Ovary (tissue), 9 donors: Measurements from ENCODE around the gene GABRA4. TPM values are rescaled to one million over a fixed set of nuclear protein-coding genes. Genes with fewer than 3 reads are reported as not detected.

Experiments used
- DNase-seq, 5 donors: peaks; one replicate each; pipeline ENCODE4 v3.0.0-alpha.2; 2019 to 2020
- H3K27ac ChIP-seq, 2 donors: fragments of 200-600 bp; one replicate each; pipeline versions ENCODE4 v1.5.1 to v1.8.0; 2019 to 2022
- H3K27me3 ChIP-seq: fragments of 200-600 bp; one replicate; pipeline ENCODE4 v1.8.0; 2022
- H3K36me3 ChIP-seq: fragments of 200-600 bp; sonication (generic); one replicate; pipeline ENCODE4 v1.5.1; 2019
- H3K4me1 ChIP-seq: one replicate; pipeline ENCODE4 v1.8.1; 2013; ENCODE audit warnings: mild to moderate bottlenecking, moderate library complexity; ENCODE audit not compliant: insufficient read depth
- H3K4me3 ChIP-seq: fragments of 200-600 bp; sonication (generic); one replicate; pipeline ENCODE4 v1.5.1; 2017
- H3K9me3 ChIP-seq, 2 donors: fragments of 200-600 bp in 1 of 2; sonication (generic) in 1 of 2; one replicate each; pipeline versions ENCODE4 v1.5.1 to v1.8.1; 2013 to 2019; ENCODE audit warnings: mild to moderate bottlenecking in 1 of 2, moderate library complexity in 1 of 2
- EP300 ChIP-seq: sonication (generic); formaldehyde crosslinking; IDR thresholded peaks from one replicate; pipeline ENCODE4 v1.6.1; 2017; ENCODE audit warnings: antibody characterized with exemption
- POLR2A ChIP-seq: fragments of 450-650 bp; IDR thresholded peaks from one replicate; pipeline ENCODE4 v1.6.1; 2017; ENCODE audit warnings: antibody characterized with exemption, mild to moderate bottlenecking, moderate library complexity
- WGBS, 3 donors: extraction: QIAGEN DNeasy Blood & Tissue Kit in 1 of 3; methylation state at CpG; one replicate each; pipeline versions ENCODE4 v1.1.5 to v1.1.7; 2013 to 2017; 5-methylcytosine and 5-hydroxymethylcytosine counted together
- intact Hi-C, 4 donors: fragments of 100-400 bp; cut with DNase I; formaldehyde crosslinking; loops; one replicate each; pipeline versions ENCODE4 v1.11.0 to v1.15.1; 2022 to 2023
- polyA plus RNA-seq, 2 donors: library from polyadenylated mRNA; stranded (reverse); fragments of 200-250 nt in 1 of 2; fragments of 350-450 nt in 1 of 2; fragmentation: Illumina TruSeq in 1 of 2; extraction: RNeasy Lipid Tissue Mini Kit (QIAGEN cat#74804) in 1 of 2; gene quantifications; one replicate each; pipeline ENCODE4 v1.2.3, GENCODE V29; 2013 to 2014
- total RNA-seq, 7 donors: library from RNA; depleted of rRNA in 2 of 7; stranded (reverse); fragments of >200 nt in 2 of 7; fragmentation: NEBNext Ultra II Directional in 3 of 7; extraction: Animal tissue kit (Norgen Biotek cat#: 25700) in 3 of 7; gene quantifications; one replicate each; pipeline versions ENCODE4 v1.1.0 to v1.2.4, GENCODE V29; 2016 to 2023
- TF ChIP-seq, protein P1 (sequence below), 3 donors: fragments of 450-650 bp in 2 of 3; fragments of 200-600 bp in 1 of 3; IDR thresholded peaks; one replicate each; pipeline versions ENCODE4 v1.5.1 to v1.8.0; 2016 to 2022; ENCODE audit warnings: antibody characterized with exemption in 3 of 3, mild to moderate bottlenecking in 1 of 3
- donor health status: DM: no; HTN: no; CAD: no; lungs with moderate emphysema.
- donor health status: DM: no; HTN: no; CAD: no.
- donor health status: Bipolar disorder and iron deficiency.
- donor health status: DM: yes; HTN: yes; CAD: no.
- donor health status: DM: no; HTN: no; CAD: no.
- donor health status: DM: yes; HTN: yes; CAD: no.

GABRA4 gene
- total and polyA plus RNA-seq, 9 donors, result under 0.01 TPM; not detected in 8

DNA sequence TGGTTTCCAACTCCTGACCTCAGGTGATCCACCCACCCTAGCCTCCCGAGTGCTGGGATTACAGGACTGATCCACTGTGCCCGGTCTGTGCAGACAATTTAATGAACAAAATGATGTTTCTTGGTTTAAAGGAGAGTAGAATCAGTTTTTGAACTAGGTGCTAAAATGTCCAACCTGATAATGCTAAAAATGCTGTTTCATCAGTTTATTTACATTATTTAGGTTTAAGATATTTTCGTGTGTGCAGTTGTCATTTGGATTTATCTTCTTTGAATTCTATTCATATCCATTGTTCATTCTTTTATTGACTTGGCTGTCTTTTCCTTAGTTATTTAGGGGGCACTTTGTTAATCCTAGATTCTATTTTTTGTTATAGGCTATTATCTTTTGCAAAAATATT is 20.0 kb upstream of the GABRA4 start:
- no peak for TF ChIP-seq POLR2A
- TF ChIP-seq, protein P1, sequence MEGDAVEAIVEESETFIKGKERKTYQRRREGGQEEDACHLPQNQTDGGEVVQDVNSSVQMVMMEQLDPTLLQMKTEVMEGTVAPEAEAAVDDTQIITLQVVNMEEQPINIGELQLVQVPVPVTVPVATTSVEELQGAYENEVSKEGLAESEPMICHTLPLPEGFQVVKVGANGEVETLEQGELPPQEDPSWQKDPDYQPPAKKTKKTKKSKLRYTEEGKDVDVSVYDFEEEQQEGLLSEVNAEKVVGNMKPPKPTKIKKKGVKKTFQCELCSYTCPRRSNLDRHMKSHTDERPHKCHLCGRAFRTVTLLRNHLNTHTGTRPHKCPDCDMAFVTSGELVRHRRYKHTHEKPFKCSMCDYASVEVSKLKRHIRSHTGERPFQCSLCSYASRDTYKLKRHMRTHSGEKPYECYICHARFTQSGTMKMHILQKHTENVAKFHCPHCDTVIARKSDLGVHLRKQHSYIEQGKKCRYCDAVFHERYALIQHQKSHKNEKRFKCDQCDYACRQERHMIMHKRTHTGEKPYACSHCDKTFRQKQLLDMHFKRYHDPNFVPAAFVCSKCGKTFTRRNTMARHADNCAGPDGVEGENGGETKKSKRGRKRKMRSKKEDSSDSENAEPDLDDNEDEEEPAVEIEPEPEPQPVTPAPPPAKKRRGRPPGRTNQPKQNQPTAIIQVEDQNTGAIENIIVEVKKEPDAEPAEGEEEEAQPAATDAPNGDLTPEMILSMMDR (IDR thresholded peaks at IDR 0.05), result no peak
- TF ChIP-seq EP300, result no peak
- no peaks in the 10 kb centered on the region for H3K9me3 ChIP-seq
- intact Hi-C loops, result no loop called here
- H3K4me3 ChIP-seq, result no peak overlapping the region
- no peaks in the 10 kb centered on the region for H3K27me3 ChIP-seq
- DNase-seq, result no peak
- no peak overlapping the region for H3K27ac ChIP-seq
- 62 to 74% (median 67%) methylated on average over 3 of the region's 3 CpGs for WGBS, 3 donors
- no peaks in the 10 kb centered on the region for H3K36me3 ChIP-seq
- no peaks in the 10 kb centered on the region for H3K4me1 ChIP-seq

DNA sequence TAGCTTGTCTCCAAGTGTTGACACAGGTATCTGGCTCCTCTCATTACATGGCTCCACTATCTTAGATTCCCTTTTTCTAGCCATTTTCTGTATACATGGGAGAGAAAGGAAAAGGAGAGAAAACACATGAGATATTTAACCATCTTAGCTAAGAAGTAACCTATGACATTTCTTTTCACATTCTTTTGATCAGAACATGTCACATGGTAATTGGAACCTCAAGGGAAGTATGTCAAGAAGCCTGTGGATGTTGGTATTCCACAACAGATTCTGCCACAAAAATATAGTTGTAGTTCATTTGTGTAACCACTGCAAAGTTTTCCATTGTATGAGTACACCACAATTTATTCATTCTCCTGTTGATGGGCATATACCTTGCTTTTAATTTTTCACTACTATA is 19.3 kb upstream of the GABRA4 start:
- TF ChIP-seq EP300 (no peak), POLR2A (no peak)
- TF ChIP-seq, protein P1 (IDR thresholded peaks at IDR 0.05), result no peak
- DNase-seq, result no peak
- Histone ChIP-seq H3K27me3 (no peaks in the 10 kb centered on the region), H3K4me3 (no peak overlapping the region), H3K4me1 (no peaks in the 10 kb centered on the region), H3K9me3 (no peaks in the 10 kb centered on the region), H3K36me3 (no peaks in the 10 kb centered on the region), H3K27ac (no peak overlapping the region)
- intact Hi-C loops, result no loop called here

DNA sequence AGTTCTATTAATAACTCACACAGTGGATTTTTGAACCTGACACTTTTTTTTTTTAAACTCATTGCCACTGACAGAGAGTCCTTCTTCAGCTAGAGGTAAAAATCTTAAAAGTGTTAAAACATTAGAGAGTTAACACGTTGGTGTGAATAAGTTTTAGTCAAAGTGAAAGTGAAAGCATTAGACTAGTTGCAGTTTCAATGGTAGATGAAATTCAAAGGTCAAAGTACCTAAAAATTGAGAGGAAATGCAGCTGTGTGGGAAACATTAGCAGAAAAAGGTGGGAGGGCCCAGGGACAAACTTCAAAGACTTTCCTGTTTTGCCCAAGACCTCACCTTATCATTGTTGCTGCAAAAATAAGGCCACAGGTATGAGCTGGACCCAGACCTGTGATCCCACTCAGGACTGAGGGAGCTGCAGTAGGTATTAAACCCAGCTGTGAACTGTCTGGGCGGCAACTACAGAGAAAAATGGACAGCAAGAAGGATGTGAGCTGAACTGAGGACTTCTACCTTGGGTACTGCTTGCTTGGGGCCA is 17.6 kb upstream of the GABRA4 start:
- Histone ChIP-seq H3K27ac (no peak overlapping the region), H3K4me3 (no peak overlapping the region), H3K4me1 (no peaks in the 10 kb centered on the region), H3K9me3 (no peaks in the 10 kb centered on the region), H3K36me3 (no peaks in the 10 kb centered on the region), H3K27me3 (no peaks in the 10 kb centered on the region)
- TF ChIP-seq EP300 (no peak), POLR2A (no peak)
- TF ChIP-seq, protein P1 (IDR thresholded peaks at IDR 0.05), result no peak
- no peak for DNase-seq
- intact Hi-C loops, result no loop called here
- WGBS, 3 donors, result 38 to 51% (median 48%) methylated on average over 2 of the region's 2 CpGs

DNA sequence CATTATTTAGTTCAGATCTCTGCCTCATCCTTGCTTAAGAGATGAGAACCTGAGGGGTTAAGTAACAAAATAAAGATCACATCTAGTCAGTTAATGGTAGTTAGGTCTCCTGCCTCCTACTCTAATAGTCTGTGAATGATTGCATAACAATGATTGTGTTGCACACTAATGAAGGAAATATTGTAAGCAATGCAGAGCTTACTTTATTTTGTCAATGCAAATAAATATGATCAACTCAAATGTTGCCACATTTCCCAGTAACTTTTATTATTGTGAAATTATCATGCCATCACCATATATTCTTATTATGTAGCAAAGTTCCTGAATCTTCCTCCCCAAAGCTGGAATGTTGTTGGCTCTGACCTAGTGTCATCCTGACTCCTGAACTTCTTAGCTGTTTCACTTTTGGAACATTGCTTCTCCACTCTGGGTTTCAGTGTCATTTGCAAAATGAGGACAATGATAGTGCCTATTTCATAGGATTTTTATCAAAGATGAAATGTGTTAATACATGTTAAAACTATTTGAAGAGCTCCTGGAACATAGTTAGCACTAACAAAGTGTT is 17.0 kb upstream of the GABRA4 start:
- no peak overlapping the region for H3K27ac ChIP-seq
- no peak for DNase-seq
- intact Hi-C loops, result no loop called here
- no peaks in the 10 kb centered on the region for H3K4me1 ChIP-seq
- H3K36me3 ChIP-seq, result no peaks in the 10 kb centered on the region
- no peak overlapping the region for H3K4me3 ChIP-seq
- H3K9me3 ChIP-seq, result no peaks in the 10 kb centered on the region
- TF ChIP-seq, protein P1 (IDR thresholded peaks at IDR 0.05), result no peak
- TF ChIP-seq EP300 (no peak), POLR2A (no peak)
- no peaks in the 10 kb centered on the region for H3K27me3 ChIP-seq
